ENCODE measurements around the gene HNRNPCL2. TPM values are rescaled to one million over a fixed set of nuclear protein-coding genes. Genes with fewer than 3 reads are reported as not detected.
"Not testable (repeated sequence)": the region's sequence is repeated elsewhere in the genome, so short reads cannot be mapped to it uniquely, and the experiment has no call there.

HNRNPCL2 gene
- total RNA-seq (not detected), polyA plus RNA-seq (not detected)
- long read RNA-seq, donor 1 = 0 reads
- long read RNA-seq, donor 2 = 0 reads
- long read RNA-seq, donor 3 = 0 reads
- long read RNA-seq, donor 4 = 0 reads
- long read RNA-seq, donor 5 = 0 reads

- H3K27me3 ChIP-seq (ENCODE audit: control insufficient read depth in 3 of 3, insufficient read depth in 3 of 3, low read length in 2 of 3); H3K9me3 ChIP-seq (ENCODE audit: control insufficient read depth in 4 of 4, insufficient read depth in 3 of 4, low read length in 3 of 4); H3K36me3 ChIP-seq (ENCODE audit: control insufficient read depth in 4 of 4, insufficient read depth in 4 of 4, low read length in 4 of 4); H3K9ac ChIP-seq (ENCODE audit: insufficient read depth in 1 of 2, low read length in 2 of 2); DNase-seq; H3K4me3 ChIP-seq; H3K4me1 ChIP-seq (ENCODE audit: control insufficient read depth in 5 of 5, insufficient read depth in 5 of 5, low read length in 5 of 5); ATAC-seq (ENCODE audit: insufficient read depth, low FRiP score); H3K27ac ChIP-seq (ENCODE audit: low read depth in 1 of 2, low read length in 1 of 2): not testable (repeated sequence)
- WGBS, 2 donors = 94% methylated on average over 6 of the region's 6 CpGs
Measured at GRCh38 chr1:13116754-13117153, at the start of gene HNRNPCL2. HNRNPCL2 (minus strand) TSS chr1:13116854; CDS start chr1:13116400, 454 bp downstream.

GRCh38 chr1:13165531-13165930 is 48.9 kb upstream of the HNRNPCL2 start, which contains the start of gene HNRNPCL4:
HNRNPCL4 (minus strand) TSS chr1:13165631; CDS start chr1:13165467, 164 bp downstream.
- not testable (repeated sequence) for H3K27ac ChIP-seq (ENCODE audit: low read depth in 1 of 2, low read length in 1 of 2); H3K9me3 ChIP-seq (ENCODE audit: control insufficient read depth in 4 of 4, insufficient read depth in 3 of 4, low read length in 3 of 4); DNase-seq; H3K27me3 ChIP-seq (ENCODE audit: control insufficient read depth in 3 of 3, insufficient read depth in 3 of 3, low read length in 2 of 3); ATAC-seq (ENCODE audit: insufficient read depth, low FRiP score); H3K9ac ChIP-seq (ENCODE audit: insufficient read depth in 1 of 2, low read length in 2 of 2); H3K36me3 ChIP-seq (ENCODE audit: control insufficient read depth in 4 of 4, insufficient read depth in 4 of 4, low read length in 4 of 4); H3K4me1 ChIP-seq (ENCODE audit: control insufficient read depth in 5 of 5, insufficient read depth in 5 of 5, low read length in 5 of 5); H3K4me3 ChIP-seq
- WGBS, 2 donors = no CpG with 5 or more reads among the region's 8 CpGs

DNA sequence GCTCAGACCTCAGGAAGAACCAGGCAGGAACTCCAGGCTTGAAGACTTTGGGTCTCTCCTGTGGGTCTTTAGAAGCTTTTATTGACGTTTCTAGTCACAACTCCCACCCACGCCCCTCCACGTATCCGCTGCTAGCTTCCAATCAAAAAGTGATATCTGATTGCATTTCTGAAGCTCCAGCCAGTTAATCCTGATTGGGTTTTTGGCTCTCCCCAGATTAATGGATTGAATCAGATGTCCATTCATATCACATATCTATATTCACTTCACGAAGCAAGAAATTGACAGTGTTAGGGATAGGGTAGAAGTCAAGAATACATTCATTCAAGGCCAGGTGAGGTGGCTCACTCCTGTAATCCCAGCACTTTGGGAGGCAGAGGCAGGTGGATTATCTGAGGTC is 39.3 kb upstream of the HNRNPCL2 start, which contains the start of gene PRAMEF26:
Gene PRAMEF26 (minus strand): TSS at position 101 of the 400 bp plus-strand sequence. CDS start 2,914 bp downstream, outside the sequence.
- not testable (repeated sequence) for H3K36me3 ChIP-seq (ENCODE audit: control insufficient read depth in 4 of 4, insufficient read depth in 4 of 4, low read length in 4 of 4); H3K4me1 ChIP-seq (ENCODE audit: control insufficient read depth in 5 of 5, insufficient read depth in 5 of 5, low read length in 5 of 5); ATAC-seq (ENCODE audit: insufficient read depth, low FRiP score); H3K9ac ChIP-seq (ENCODE audit: insufficient read depth in 1 of 2, low read length in 2 of 2); H3K4me3 ChIP-seq; H3K27ac ChIP-seq (ENCODE audit: low read depth in 1 of 2, low read length in 1 of 2); H3K9me3 ChIP-seq (ENCODE audit: control insufficient read depth in 4 of 4, insufficient read depth in 3 of 4, low read length in 3 of 4); DNase-seq; H3K27me3 ChIP-seq (ENCODE audit: control insufficient read depth in 3 of 3, insufficient read depth in 3 of 3, low read length in 2 of 3)
- 83 to 100% methylated on average over 1 of the region's 5 CpGs for WGBS, 2 donors

- not testable (repeated sequence) for H3K9ac ChIP-seq (ENCODE audit: insufficient read depth in 1 of 2, low read length in 2 of 2); DNase-seq; H3K27ac ChIP-seq (ENCODE audit: low read depth in 1 of 2, low read length in 1 of 2); ATAC-seq (ENCODE audit: insufficient read depth, low FRiP score); H3K36me3 ChIP-seq (ENCODE audit: control insufficient read depth in 4 of 4, insufficient read depth in 4 of 4, low read length in 4 of 4); H3K27me3 ChIP-seq (ENCODE audit: control insufficient read depth in 3 of 3, insufficient read depth in 3 of 3, low read length in 2 of 3); H3K4me3 ChIP-seq; H3K9me3 ChIP-seq (ENCODE audit: control insufficient read depth in 4 of 4, insufficient read depth in 3 of 4, low read length in 3 of 4); H3K4me1 ChIP-seq (ENCODE audit: control insufficient read depth in 5 of 5, insufficient read depth in 5 of 5, low read length in 5 of 5)
- no CpG with 5 or more reads among the region's 4 CpGs for WGBS, 2 donors
Measured at GRCh38 chr1:13070474-13070873, 46.2 kb downstream of the HNRNPCL2 start, which contains the start of gene PRAMEF25. PRAMEF25 (plus strand) TSS chr1:13070774; CDS start chr1:13073694, 2,920 bp downstream.

Other genes starting within 250 kb of the HNRNPCL2 start
- not detected for gene PRAMEF4, start 230.7 kb downstream of the HNRNPCL2 start, total RNA-seq
- gene PRAMEF4, start 230.7 kb downstream of the HNRNPCL2 start, polyA plus RNA-seq = not detected
- not detected for gene PRAMEF10, start 218.6 kb downstream of the HNRNPCL2 start, total RNA-seq
- gene PRAMEF10, start 218.6 kb downstream of the HNRNPCL2 start, polyA plus RNA-seq = not detected
- not detected for gene PRAMEF7, start 200.2 kb downstream of the HNRNPCL2 start, total RNA-seq
- not detected for gene PRAMEF7, start 200.2 kb downstream of the HNRNPCL2 start, polyA plus RNA-seq
- not detected for gene PRAMEF6, start 169.3 kb downstream of the HNRNPCL2 start, total RNA-seq
- gene PRAMEF6, start 169.3 kb downstream of the HNRNPCL2 start, polyA plus RNA-seq = not detected
- gene PRAMEF27, start 60.3 kb downstream of the HNRNPCL2 start, total RNA-seq = not detected
- not detected for gene PRAMEF27, start 60.3 kb downstream of the HNRNPCL2 start, polyA plus RNA-seq
- not detected for gene HNRNPCL3, start 56.1 kb downstream of the HNRNPCL2 start, total RNA-seq
- gene HNRNPCL3, start 56.1 kb downstream of the HNRNPCL2 start, polyA plus RNA-seq = not detected
- gene PRAMEF25, start 46.1 kb downstream of the HNRNPCL2 start, total RNA-seq = not detected
- gene PRAMEF25, start 46.1 kb downstream of the HNRNPCL2 start, polyA plus RNA-seq = not detected
- not detected for gene PRAMEF26, start 39.2 kb upstream of the HNRNPCL2 start, total RNA-seq
- gene PRAMEF26, start 39.2 kb upstream of the HNRNPCL2 start, polyA plus RNA-seq = not detected
- not detected for gene HNRNPCL4, start 48.8 kb upstream of the HNRNPCL2 start, total RNA-seq
- not detected for gene HNRNPCL4, start 48.8 kb upstream of the HNRNPCL2 start, polyA plus RNA-seq
- not detected for gene PRAMEF9, start 55.0 kb upstream of the HNRNPCL2 start, total RNA-seq
- gene PRAMEF9, start 55.0 kb upstream of the HNRNPCL2 start, polyA plus RNA-seq = not detected
- not detected for gene PRAMEF13, start 84.6 kb upstream of the HNRNPCL2 start, total RNA-seq
- gene PRAMEF13, start 84.6 kb upstream of the HNRNPCL2 start, polyA plus RNA-seq = not detected
- not detected for gene PRAMEF18, start 109.3 kb upstream of the HNRNPCL2 start, total RNA-seq
- gene PRAMEF18, start 109.3 kb upstream of the HNRNPCL2 start, polyA plus RNA-seq = not detected
- gene PRAMEF5, start 137.3 kb upstream of the HNRNPCL2 start, total RNA-seq = not detected
- not detected for gene PRAMEF5, start 137.3 kb upstream of the HNRNPCL2 start, polyA plus RNA-seq
- gene PRAMEF8, start 168.3 kb upstream of the HNRNPCL2 start, total RNA-seq = not detected
- not detected for gene PRAMEF8, start 168.3 kb upstream of the HNRNPCL2 start, polyA plus RNA-seq
- gene PRAMEF33, start 186.7 kb upstream of the HNRNPCL2 start, total RNA-seq = not detected
- not detected for gene PRAMEF33, start 186.7 kb upstream of the HNRNPCL2 start, polyA plus RNA-seq
- not detected for gene PRAMEF15, start 198.7 kb upstream of the HNRNPCL2 start, total RNA-seq
- gene PRAMEF15, start 198.7 kb upstream of the HNRNPCL2 start, polyA plus RNA-seq = not detected
- gene PRAMEF14, start 230.3 kb upstream of the HNRNPCL2 start, total RNA-seq = not detected
- not detected for gene PRAMEF14, start 230.3 kb upstream of the HNRNPCL2 start, polyA plus RNA-seq